ENCODE results near the gene MAGI1. TPM values are rescaled to one million over a fixed set of nuclear protein-coding genes. Genes with fewer than 3 reads are reported as not detected.

The MAGI1 gene
- polyA plus RNA-seq, 3 donors: not detected

- H3K79me2 ChIP-seq (ENCODE audit: insufficient read depth, low read length): no peaks in the 10 kb centered on the region
- H3K36me3 ChIP-seq (replicated peaks in 1 of 2; ENCODE audit: control insufficient read depth in 1 of 2, insufficient read depth in 2 of 2, low read length in 2 of 2): no peaks in the 10 kb centered on the region
- no peaks in the 10 kb centered on the region for H3K4me1 ChIP-seq (ENCODE audit: control insufficient read depth in 1 of 2, insufficient read depth in 2 of 2, low read length in 2 of 2)
- intact Hi-C loops (cut with micrococcal nuclease): no loop called here
- no peaks in the 10 kb centered on the region for H3K27me3 Mint-ChIP-seq (ENCODE audit: low read depth in 3 of 3)
- no peak overlapping the region for H3K4me3 ChIP-seq (replicated peaks in 1 of 3; ENCODE audit: low read depth in 2 of 3, low read length in 3 of 3)
- H3K9ac ChIP-seq (ENCODE audit: insufficient read depth, low read length, poor library complexity, severe bottlenecking): no peak overlapping the region
- H3K4me2 ChIP-seq (replicated peaks; ENCODE audit: extremely low read depth, low read length, poor library complexity, severe bottlenecking): no peak overlapping the region
- H3K9me3 Mint-ChIP-seq: peaks cover 0 to 1% (median 0%) of the 10 kb centered on the region in 7 donors
- H4K20me1 ChIP-seq (ENCODE audit: insufficient read depth, low read length): no peaks in the 10 kb centered on the region
- no peak for DNase-seq
- no peak overlapping the region for H3K27ac Mint-ChIP-seq
- H3K4me1 Mint-ChIP-seq: no peaks in the 10 kb centered on the region
- no peaks in the 10 kb centered on the region for H3K27me3 ChIP-seq (ENCODE audit: control insufficient read depth in 2 of 2, insufficient read depth in 2 of 2, low read length in 2 of 2)
- TF ChIP-seq, protein P1, sequence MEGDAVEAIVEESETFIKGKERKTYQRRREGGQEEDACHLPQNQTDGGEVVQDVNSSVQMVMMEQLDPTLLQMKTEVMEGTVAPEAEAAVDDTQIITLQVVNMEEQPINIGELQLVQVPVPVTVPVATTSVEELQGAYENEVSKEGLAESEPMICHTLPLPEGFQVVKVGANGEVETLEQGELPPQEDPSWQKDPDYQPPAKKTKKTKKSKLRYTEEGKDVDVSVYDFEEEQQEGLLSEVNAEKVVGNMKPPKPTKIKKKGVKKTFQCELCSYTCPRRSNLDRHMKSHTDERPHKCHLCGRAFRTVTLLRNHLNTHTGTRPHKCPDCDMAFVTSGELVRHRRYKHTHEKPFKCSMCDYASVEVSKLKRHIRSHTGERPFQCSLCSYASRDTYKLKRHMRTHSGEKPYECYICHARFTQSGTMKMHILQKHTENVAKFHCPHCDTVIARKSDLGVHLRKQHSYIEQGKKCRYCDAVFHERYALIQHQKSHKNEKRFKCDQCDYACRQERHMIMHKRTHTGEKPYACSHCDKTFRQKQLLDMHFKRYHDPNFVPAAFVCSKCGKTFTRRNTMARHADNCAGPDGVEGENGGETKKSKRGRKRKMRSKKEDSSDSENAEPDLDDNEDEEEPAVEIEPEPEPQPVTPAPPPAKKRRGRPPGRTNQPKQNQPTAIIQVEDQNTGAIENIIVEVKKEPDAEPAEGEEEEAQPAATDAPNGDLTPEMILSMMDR (IDR thresholded peaks at IDR 0.05): no peak
- no peaks in the 10 kb centered on the region for H3K36me3 Mint-ChIP-seq
- no peak overlapping the region for H3K27ac ChIP-seq (ENCODE audit: low read depth in 1 of 2, low read length in 2 of 2)
- H2AFZ ChIP-seq (ENCODE audit: insufficient read depth, low read depth, low read length, poor library complexity, severe bottlenecking): no peak overlapping the region
- H3K4me3 Mint-ChIP-seq: no peak overlapping the region
- no peaks in the 10 kb centered on the region for H3K9me3 ChIP-seq (replicated peaks in 1 of 2; ENCODE audit: control insufficient read depth in 1 of 2, insufficient read depth in 1 of 2, low read length in 2 of 2)
- no CpG with 5 or more reads among the region's 2 CpGs for WGBS (ENCODE audit: insufficient coverage)
Observed at GRCh38 chr3:65827076-65827475, 211.6 kb downstream of the MAGI1 start.

GRCh38 chr3:65824166-65824565 lies 214.6 kb downstream of the MAGI1 start:
- H2AFZ ChIP-seq (ENCODE audit: insufficient read depth, low read depth, low read length, poor library complexity, severe bottlenecking): no peak overlapping the region
- no peaks in the 10 kb centered on the region for H3K4me1 ChIP-seq (ENCODE audit: control insufficient read depth in 1 of 2, insufficient read depth in 2 of 2, low read length in 2 of 2)
- Mint-ChIP-seq H3K4me1 (no peaks in the 10 kb centered on the region), H3K27ac (no peak overlapping the region), H3K9me3 (peaks cover 0 to 2% (median 0%) of the 10 kb centered on the region in 7 donors), H3K4me3 (no peak overlapping the region), H3K27me3 (ENCODE audit: low read depth in 3 of 3) (peaks cover 0 to 2% (median 0%) of the 10 kb centered on the region in 3 donors), H3K36me3 (no peaks in the 10 kb centered on the region)
- H3K36me3 ChIP-seq (replicated peaks in 1 of 2; ENCODE audit: control insufficient read depth in 1 of 2, insufficient read depth in 2 of 2, low read length in 2 of 2): no peaks in the 10 kb centered on the region
- no peak overlapping the region for H3K4me2 ChIP-seq (replicated peaks; ENCODE audit: extremely low read depth, low read length, poor library complexity, severe bottlenecking)
- TF ChIP-seq, protein P1 (IDR thresholded peaks at IDR 0.05): no peak
- no peaks in the 10 kb centered on the region for H3K27me3 ChIP-seq (ENCODE audit: control insufficient read depth in 2 of 2, insufficient read depth in 2 of 2, low read length in 2 of 2)
- H3K4me3 ChIP-seq (replicated peaks in 1 of 3; ENCODE audit: low read depth in 2 of 3, low read length in 3 of 3): no peak overlapping the region
- intact Hi-C loops (cut with micrococcal nuclease): no loop called here
- no peaks in the 10 kb centered on the region for H4K20me1 ChIP-seq (ENCODE audit: insufficient read depth, low read length)
- no peak overlapping the region for H3K9ac ChIP-seq (ENCODE audit: insufficient read depth, low read length, poor library complexity, severe bottlenecking)
- WGBS (ENCODE audit: insufficient coverage): 90% methylated on average over 2 of the region's 5 CpGs
- no peak overlapping the region for H3K27ac ChIP-seq (ENCODE audit: low read depth in 1 of 2, low read length in 2 of 2)
- no peaks in the 10 kb centered on the region for H3K79me2 ChIP-seq (ENCODE audit: insufficient read depth, low read length)
- no peaks in the 10 kb centered on the region for H3K9me3 ChIP-seq (replicated peaks in 1 of 2; ENCODE audit: control insufficient read depth in 1 of 2, insufficient read depth in 1 of 2, low read length in 2 of 2)
- no peak for DNase-seq

Measured in CD14-positive monocyte (primary cell).